Ovary (tissue), 9 donors: ENCODE results near the gene PTPRB. TPM values are rescaled to one million over a fixed set of nuclear protein-coding genes. Genes with fewer than 3 reads are reported as not detected.

ENCODE experiments used
- DNase-seq, 5 donors: peaks; one replicate each; pipeline ENCODE4 v3.0.0-alpha.2; 2019 to 2020
- H3K27ac ChIP-seq, 2 donors: fragments of 200-600 bp; one replicate each; pipeline versions ENCODE4 v1.5.1 to v1.8.0; 2019 to 2022
- H3K27me3 ChIP-seq: fragments of 200-600 bp; one replicate; pipeline ENCODE4 v1.8.0; 2022
- H3K36me3 ChIP-seq: fragments of 200-600 bp; sonication (generic); one replicate; pipeline ENCODE4 v1.5.1; 2019
- H3K4me1 ChIP-seq: one replicate; pipeline ENCODE4 v1.8.1; 2013; ENCODE audit warnings: mild to moderate bottlenecking, moderate library complexity; ENCODE audit not compliant: insufficient read depth
- H3K4me3 ChIP-seq: fragments of 200-600 bp; sonication (generic); one replicate; pipeline ENCODE4 v1.5.1; 2017
- H3K9me3 ChIP-seq, 2 donors: fragments of 200-600 bp in 1 of 2; sonication (generic) in 1 of 2; one replicate each; pipeline versions ENCODE4 v1.5.1 to v1.8.1; 2013 to 2019; ENCODE audit warnings: mild to moderate bottlenecking in 1 of 2, moderate library complexity in 1 of 2
- CTCF ChIP-seq, 3 donors: fragments of 450-650 bp in 2 of 3; fragments of 200-600 bp in 1 of 3; IDR thresholded peaks; one replicate each; pipeline versions ENCODE4 v1.5.1 to v1.8.0; 2016 to 2022; ENCODE audit warnings: antibody characterized with exemption in 3 of 3, mild to moderate bottlenecking in 1 of 3
- EP300 ChIP-seq: sonication (generic); formaldehyde crosslinking; IDR thresholded peaks from one replicate; pipeline ENCODE4 v1.6.1; 2017; ENCODE audit warnings: antibody characterized with exemption
- POLR2A ChIP-seq: fragments of 450-650 bp; IDR thresholded peaks from one replicate; pipeline ENCODE4 v1.6.1; 2017; ENCODE audit warnings: antibody characterized with exemption, mild to moderate bottlenecking, moderate library complexity
- WGBS, 3 donors: extraction: QIAGEN DNeasy Blood & Tissue Kit in 1 of 3; methylation state at CpG; one replicate each; pipeline versions ENCODE4 v1.1.5 to v1.1.7; 2013 to 2017; 5-methylcytosine and 5-hydroxymethylcytosine counted together
- intact Hi-C, 4 donors: fragments of 100-400 bp; cut with DNase I; formaldehyde crosslinking; loops; one replicate each; pipeline versions ENCODE4 v1.11.0 to v1.15.1; 2022 to 2023
- polyA plus RNA-seq, 2 donors: library from polyadenylated mRNA; stranded (reverse); fragments of 200-250 nt in 1 of 2; fragments of 350-450 nt in 1 of 2; fragmentation: Illumina TruSeq in 1 of 2; extraction: RNeasy Lipid Tissue Mini Kit (QIAGEN cat#74804) in 1 of 2; gene quantifications; one replicate each; pipeline ENCODE4 v1.2.3, GENCODE V29; 2013 to 2014
- total RNA-seq, 7 donors: library from RNA; depleted of rRNA in 2 of 7; stranded (reverse); fragments of >200 nt in 2 of 7; fragmentation: NEBNext Ultra II Directional in 3 of 7; extraction: Animal tissue kit (Norgen Biotek cat#: 25700) in 3 of 7; gene quantifications; one replicate each; pipeline versions ENCODE4 v1.1.0 to v1.2.4, GENCODE V29; 2016 to 2023
- donor health status: DM: no; HTN: no; CAD: no; lungs with moderate emphysema.
- donor health status: DM: no; HTN: no; CAD: no.
- donor health status: Bipolar disorder and iron deficiency.
- donor health status: DM: yes; HTN: yes; CAD: no.
- donor health status: DM: no; HTN: no; CAD: no.
- donor health status: DM: yes; HTN: yes; CAD: no.

Gene PTPRB
- total and polyA plus RNA-seq, 9 donors, result 4.9 to 34.6 (median 11.6) TPM

GRCh38 chr12:70648191-70648590 is 11.0 kb upstream of the PTPRB start:
- Histone ChIP-seq H3K36me3 (no peaks in the 10 kb centered on the region), H3K4me1 (peaks cover 3% of the 10 kb centered on the region), H3K27ac (no peak overlapping the region), H3K4me3 (no peak overlapping the region), H3K9me3 (no peaks in the 10 kb centered on the region), H3K27me3 (no peaks in the 10 kb centered on the region)
- intact Hi-C loops, result no loop called here
- DNase-seq, result no peak
- TF ChIP-seq EP300 (no peak), POLR2A (no peak), CTCF (IDR thresholded peaks at IDR 0.05) (no peak)
- 82 to 87% (median 85%) methylated on average over 2 of the region's 2 CpGs for WGBS, 3 donors

- H3K9me3 ChIP-seq, result no peaks in the 10 kb centered on the region
- TF ChIP-seq CTCF (IDR thresholded peaks at IDR 0.05) (no peak), POLR2A (no peak), EP300 (no peak)
- peaks cover 3% of the 10 kb centered on the region for H3K4me1 ChIP-seq
- no peak overlapping the region for H3K27ac ChIP-seq
- no peak for DNase-seq
- no peaks in the 10 kb centered on the region for H3K27me3 ChIP-seq
- no peaks in the 10 kb centered on the region for H3K36me3 ChIP-seq
- 6 to 22% (median 15%) methylated on average over 1 of the region's 1 CpG for WGBS, 3 donors
- no peak overlapping the region for H3K4me3 ChIP-seq
- intact Hi-C loops, result no loop called here
These were observed 9.6 kb upstream of the PTPRB start for GRCh38 chr12:70646850-70647249.

GRCh38 chr12:70645494-70646317 is 8.5 kb upstream of the PTPRB start:
- Histone ChIP-seq H3K4me1 (peaks cover 3% of the 10 kb centered on the region), H3K9me3 (no peaks in the 10 kb centered on the region), H3K27ac (no peak overlapping the region), H3K27me3 (no peaks in the 10 kb centered on the region), H3K36me3 (no peaks in the 10 kb centered on the region), H3K4me3 (no peak overlapping the region)
- peak in 1 of 5 donors; percentile 36 for DNase-seq
- intact Hi-C loops, result no loop called here
- TF ChIP-seq POLR2A, result no peak
- no peak for TF ChIP-seq EP300
- TF ChIP-seq CTCF (IDR thresholded peaks at IDR 0.05), result no peak
- WGBS, 3 donors, result 11 to 15% (median 13%) methylated on average over 10 of the region's 10 CpGs

- H3K4me1 ChIP-seq, result peaks cover 3% of the 10 kb centered on the region
- no peak overlapping the region for H3K4me3 ChIP-seq
- intact Hi-C loops, result no loop called here
- 87 to 91% (median 89%) methylated on average over 2 of the region's 2 CpGs for WGBS, 3 donors
- no peaks in the 10 kb centered on the region for H3K36me3 ChIP-seq
- DNase-seq, result no peak
- no peaks in the 10 kb centered on the region for H3K9me3 ChIP-seq
- no peak overlapping the region for H3K27ac ChIP-seq
- H3K27me3 ChIP-seq, result no peaks in the 10 kb centered on the region
- TF ChIP-seq POLR2A (no peak), CTCF (IDR thresholded peaks at IDR 0.05) (no peak), EP300 (no peak)
These were observed 7.6 kb upstream of the PTPRB start for GRCh38 chr12:70644861-70645260.
